Liver (tissue), 9 donors: ENCODE measurements around the gene IYD. TPM values are rescaled to one million over a fixed set of nuclear protein-coding genes. Genes with fewer than 3 reads are reported as not detected.

Source experiments
- DNase-seq: peaks from one replicate; pipeline ENCODE4 v3.0.0-alpha.2; 2017; ENCODE audit warnings: low spot score
- H3K27ac ChIP-seq, 2 donors: one replicate each; pipeline ENCODE4 v1.7.0; 2013; ENCODE audit warnings: inconsistent platforms in 2 of 2, low read length in 2 of 2, control low read depth in 1 of 2, low read depth in 1 of 2, mild to moderate bottlenecking in 1 of 2
- H3K27me3 ChIP-seq, 4 donors: one replicate each; pipeline versions ENCODE4 v1.6.1 to v1.7.0; 2013; ENCODE audit warnings: low read length in 3 of 4, inconsistent platforms in 1 of 4, mild to moderate bottlenecking in 1 of 4, moderate library complexity in 1 of 4; ENCODE audit not compliant: control insufficient read depth in 4 of 4, insufficient read depth in 4 of 4
- H3K36me3 ChIP-seq, 4 donors: one replicate each; pipeline versions ENCODE4 v1.6.1 to v1.7.0; 2013; ENCODE audit warnings: low read length in 3 of 4, mild to moderate bottlenecking in 3 of 4, low read depth in 1 of 4, moderate library complexity in 1 of 4; ENCODE audit not compliant: control insufficient read depth in 4 of 4, insufficient read depth in 3 of 4
- H3K4me1 ChIP-seq, 4 donors: one replicate each; pipeline versions ENCODE4 v1.6.1 to v1.7.0; 2013; ENCODE audit warnings: low read length in 3 of 4, mild to moderate bottlenecking in 3 of 4, moderate library complexity in 1 of 4; ENCODE audit not compliant: control insufficient read depth in 4 of 4, insufficient read depth in 4 of 4
- H3K4me3 ChIP-seq, 3 donors: one replicate each; pipeline versions ENCODE4 v1.6.1 to v1.7.0; 2013; ENCODE audit warnings: low read length in 3 of 3, control low read depth in 1 of 3, low read depth in 1 of 3, mild to moderate bottlenecking in 1 of 3
- H3K9ac ChIP-seq, 2 donors: one replicate each; pipeline ENCODE4 v1.7.0; 2013; ENCODE audit warnings: low read length in 2 of 2, mild to moderate bottlenecking in 2 of 2, moderate library complexity in 2 of 2, control low read depth in 1 of 2, low read depth in 1 of 2
- H3K9me3 ChIP-seq, 4 donors: one replicate each; pipeline versions ENCODE4 v1.6.1 to v1.7.0; 2013; ENCODE audit warnings: low read length in 3 of 4; ENCODE audit not compliant: control insufficient read depth in 4 of 4
- ATF3 ChIP-seq: IDR thresholded peaks from 2 replicates; pipeline ENCODE4 v1.6.1; 2016; ENCODE audit warnings: antibody characterized with exemption
- CTCF ChIP-seq: fragments of 150-350 bp; IDR thresholded peaks from 2 replicates; pipeline ENCODE4 v1.5.1; 2017; ENCODE audit warnings: improper control_type of control experiment, low read depth, low read length; ENCODE audit not compliant: missing input control
- EGR1 ChIP-seq, 2 donors: IDR thresholded peaks; 2 replicates each; pipeline ENCODE4 v1.6.1; 2016 to 2018; ENCODE audit warnings: antibody characterized with exemption in 2 of 2, low read depth in 2 of 2
- FOXA1 ChIP-seq: IDR thresholded peaks from 2 replicates; pipeline ENCODE4 v1.6.1; 2016; ENCODE audit warnings: antibody characterized with exemption
- FOXA2 ChIP-seq: IDR thresholded peaks from 2 replicates; pipeline ENCODE4 v1.6.1; 2016; ENCODE audit warnings: antibody characterized with exemption
- GABPA ChIP-seq, 2 donors: IDR thresholded peaks in 1 of 2; conservative IDR thresholded peaks in 1 of 2; 2 replicates each; pipeline ENCODE4 v1.6.1; 2016; ENCODE audit warnings: antibody characterized with exemption in 2 of 2, mild to moderate bottlenecking in 1 of 2, moderate library complexity in 1 of 2
- HNF4A ChIP-seq, 2 donors: conservative IDR thresholded peaks; 2 replicates each; pipeline ENCODE4 v1.6.1; 2016; ENCODE audit warnings: antibody characterized with exemption in 2 of 2, mild to moderate bottlenecking in 2 of 2
- HNF4G ChIP-seq: IDR thresholded peaks from 2 replicates; pipeline ENCODE4 v1.6.1; 2016; ENCODE audit warnings: antibody characterized with exemption
- JUND ChIP-seq, 2 donors: IDR thresholded peaks; 2 replicates each; pipeline ENCODE4 v1.6.1; 2016; ENCODE audit warnings: antibody characterized with exemption in 2 of 2
- MAX ChIP-seq: IDR thresholded peaks from 2 replicates; pipeline ENCODE4 v1.6.1; 2016; ENCODE audit warnings: antibody characterized with exemption
- NR2F2 ChIP-seq: IDR thresholded peaks from 2 replicates; pipeline ENCODE4 v1.6.1; 2016; ENCODE audit warnings: antibody characterized with exemption
- RAD21 ChIP-seq, 2 donors: IDR thresholded peaks; 2 replicates each; pipeline ENCODE4 v1.6.1; 2016; ENCODE audit warnings: antibody characterized with exemption in 2 of 2, mild to moderate bottlenecking in 2 of 2
- REST ChIP-seq: IDR thresholded peaks from 2 replicates; pipeline ENCODE4 v1.6.1; 2016; ENCODE audit warnings: antibody characterized with exemption, mild to moderate bottlenecking
- RXRA ChIP-seq, 2 donors: IDR thresholded peaks; 2 replicates each; pipeline ENCODE4 v1.6.1; 2017 to 2018; ENCODE audit warnings: antibody characterized with exemption in 2 of 2, mild to moderate bottlenecking in 1 of 2
- SP1 ChIP-seq: IDR thresholded peaks from 2 replicates; pipeline ENCODE4 v1.6.1; 2018; ENCODE audit warnings: antibody characterized with exemption, mild to moderate bottlenecking
- TAF1 ChIP-seq: conservative IDR thresholded peaks from 2 replicates; pipeline ENCODE4 v1.6.1; 2016; ENCODE audit warnings: antibody characterized with exemption, mild to moderate bottlenecking
- YY1 ChIP-seq: IDR thresholded peaks from 2 replicates; pipeline ENCODE4 v1.6.1; 2016; ENCODE audit warnings: antibody characterized with exemption, mild to moderate bottlenecking
- ZBTB33 ChIP-seq: IDR thresholded peaks from 2 replicates; pipeline ENCODE4 v1.6.1; 2016; ENCODE audit warnings: antibody characterized with exemption
- WGBS: extraction: QIAGEN DNeasy Blood & Tissue Kit; methylation state at CpG from one replicate; pipeline ENCODE4 v1.1.7; 2013; 5-methylcytosine and 5-hydroxymethylcytosine counted together
- polyA plus RNA-seq, 2 donors: library from polyadenylated mRNA; stranded (reverse) in 1 of 2; unstranded in 1 of 2; fragments of 200-250 nt in 1 of 2; fragments of >200 nt in 1 of 2; fragmentation: Nextera tagmentation in 1 of 2; extraction: Ambion mirVana in 1 of 2; gene quantifications; one replicate each; pipeline versions ENCODE4 v1.2.1 to v1.2.3, GENCODE V29; 2013 to 2015
- total RNA-seq, 2 donors: library from RNA; depleted of rRNA; stranded (reverse); fragments of >200 nt; gene quantifications; one replicate each; pipeline ENCODE4 v1.2.3, GENCODE V29; 2014
- donor health status: healthy.
- donor health status: healthy.
- donor health status: healthy.
- donor health status: healthy.
- donor health status: healthy.

The IYD gene
- total RNA-seq (1 to 10 TPM; 1.6 to 2.7 TPM), polyA plus RNA-seq (1 to 10 TPM; 2.5 to 6.2 TPM)

- DNase-seq: peak; percentile 41
- no peaks in the 10 kb centered on the region for H3K27me3 ChIP-seq
- H3K9ac ChIP-seq: peak within 1 kb of the TSS; percentile 10 to 36
- peaks cover 4 to 50% (median 33%) of the 10 kb centered on the region in 4 donors for H3K4me1 ChIP-seq
- no peaks in the 10 kb centered on the region for H3K36me3 ChIP-seq
- peak; percentile 28 for TF ChIP-seq NR2F2
- TF ChIP-seq ZBTB33: peak; percentile 62
- TF ChIP-seq HNF4G: peak; percentile 98
- peak; percentile 43 for TF ChIP-seq REST
- peak in 1 of 2 donors; percentile 28 for TF ChIP-seq EGR1 (IDR thresholded peaks at IDR 0.05; ENCODE audit: low read depth in 2 of 2)
- TF ChIP-seq FOXA1: peak; percentile 84
- TF ChIP-seq YY1: peak; percentile 89
- TF ChIP-seq RAD21 (IDR thresholded peaks at IDR 0.05): peak; percentile 34 to 37
- peak; percentile 75 to 76 for TF ChIP-seq JUND (IDR thresholded peaks at IDR 0.05)
- TF ChIP-seq HNF4A (conservative IDR thresholded peaks at IDR 0.05): peak; percentile 100
- TF ChIP-seq SP1: peak; percentile 99
- TF ChIP-seq FOXA2: peak; percentile 67
- no peak for TF ChIP-seq TAF1
- TF ChIP-seq GABPA (IDR thresholded peaks at IDR 0.05 in 1 of 2, conservative IDR thresholded peaks at IDR 0.05 in 1 of 2): peak in 1 of 2 donors; percentile 60
- peak; percentile 45 for TF ChIP-seq ATF3
- TF ChIP-seq RXRA (IDR thresholded peaks at IDR 0.05): peak; percentile 87 to 93
- TF ChIP-seq MAX: peak; percentile 87
- no peak for TF ChIP-seq CTCF
- H3K4me3 ChIP-seq: peak within 1 kb of the TSS in 2 of 3 donors; percentile 38 to 65
- H3K9me3 ChIP-seq: no peaks in the 10 kb centered on the region
- 43% methylated on average over 8 of the region's 8 CpGs for WGBS
- peak within 1 kb of the TSS; percentile 16 to 71 for H3K27ac ChIP-seq
These were observed at the start of gene IYD for GRCh38 chr6:150368762-150369161. IYD (plus strand) TSS chr6:150369012; CDS start chr6:150369032, 20 bp downstream.
